Fibroblast of skin of back (primary cell): Measurements from ENCODE around the gene ARHGAP26.

Experiments
- DNase-seq: peaks from one replicate; pipeline ENCODE4 v3.0.0-alpha.2; 2013

The ARHGAP26 gene

GRCh38 chr5:143215690-143216089 is 445.5 kb downstream of the ARHGAP26 start:
- no peak for DNase-seq

DNA sequence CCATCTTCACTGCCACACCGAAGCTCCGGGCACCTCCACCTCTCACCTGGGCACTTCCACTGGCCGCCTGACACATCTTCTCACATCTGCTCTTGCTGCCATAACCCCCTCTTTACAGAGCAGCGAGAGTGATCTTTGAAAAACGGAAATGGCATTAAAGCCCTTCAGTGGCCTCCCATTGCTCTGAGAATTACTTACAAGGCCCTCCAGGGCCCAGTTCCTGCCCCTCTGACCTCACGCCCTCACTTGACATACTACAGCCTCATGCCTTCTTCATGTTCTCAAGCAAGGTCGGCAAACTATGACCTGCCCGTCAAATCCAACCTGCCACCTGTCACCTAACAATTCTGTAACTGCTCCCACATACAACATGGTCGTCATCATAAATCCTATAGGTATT is 446.0 kb downstream of the ARHGAP26 start:
- DNase-seq: no peak

GRCh38 chr5:143217065-143217803 is 447.1 kb downstream of the ARHGAP26 start:
- DNase-seq: peak; percentile 40

DNA sequence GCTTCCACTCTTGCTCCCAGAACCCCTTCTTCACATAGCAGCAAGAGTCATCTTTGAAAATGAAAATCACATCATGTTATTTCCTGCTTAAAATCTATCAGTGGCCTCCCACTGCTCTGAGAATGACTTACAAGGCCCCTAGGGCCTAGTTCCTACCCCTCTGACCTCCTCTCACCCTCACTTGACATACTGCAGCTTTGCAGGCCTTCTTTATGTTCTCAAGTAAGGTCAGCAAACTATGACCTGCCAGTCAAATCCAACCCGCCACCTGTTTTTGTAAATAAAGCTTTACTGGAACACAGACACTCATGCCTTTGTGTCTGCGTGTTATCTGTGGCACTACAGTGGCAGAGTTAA is 447.6 kb downstream of the ARHGAP26 start:
- no peak for DNase-seq

- no peak for DNase-seq
Measured at GRCh38 chr5:143218517-143219170, 448.5 kb downstream of the ARHGAP26 start.

GRCh38 chr5:143219696-143220095 is 449.5 kb downstream of the ARHGAP26 start:
- DNase-seq: no peak

- DNase-seq: no peak
Measured at GRCh38 chr5:143220748-143221251, 450.6 kb downstream of the ARHGAP26 start.

DNA sequence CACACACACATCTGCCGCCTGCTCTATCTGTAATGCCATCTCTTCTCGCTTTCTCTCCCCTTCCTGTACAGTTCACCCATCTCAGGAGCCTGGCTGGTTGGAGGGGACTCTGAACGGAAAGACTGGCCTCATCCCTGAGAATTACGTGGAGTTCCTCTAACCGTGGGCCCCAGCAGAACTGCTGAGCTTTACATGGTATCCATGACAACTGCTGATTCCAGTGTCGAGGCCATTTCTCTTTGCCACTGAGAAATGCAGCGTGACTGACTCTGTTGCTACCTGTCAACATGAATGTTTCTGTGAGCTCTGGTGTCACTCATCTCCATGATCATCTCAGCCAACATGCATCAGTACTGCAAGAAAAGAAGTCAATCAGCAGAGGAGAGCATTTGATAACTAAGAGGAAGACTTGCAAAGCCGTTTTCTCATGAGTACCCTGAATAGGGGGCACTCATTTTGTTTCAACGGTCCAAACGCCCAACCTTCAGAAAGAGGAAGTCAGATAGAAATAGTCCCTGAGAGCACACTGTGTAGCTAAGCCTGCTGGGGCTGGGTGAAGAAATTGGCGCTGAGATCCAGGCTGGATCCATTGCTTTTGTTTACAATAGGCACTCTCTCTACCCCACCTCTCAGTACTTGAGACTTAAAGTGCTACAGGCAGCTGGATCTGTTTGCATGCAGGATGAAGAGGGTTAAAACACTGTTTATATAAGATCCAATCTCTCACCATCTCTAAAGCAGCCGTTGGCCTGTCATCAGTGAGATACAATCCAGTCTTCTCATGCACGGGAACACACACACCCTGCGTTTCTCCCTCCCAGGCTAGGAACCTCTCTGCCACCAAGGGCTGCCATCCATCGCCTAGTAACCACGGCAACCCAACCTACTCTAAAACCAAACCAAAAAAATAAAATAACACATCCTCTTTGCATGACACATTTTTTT is 452.4 kb downstream of the ARHGAP26 start:
- no peak for DNase-seq

DNA sequence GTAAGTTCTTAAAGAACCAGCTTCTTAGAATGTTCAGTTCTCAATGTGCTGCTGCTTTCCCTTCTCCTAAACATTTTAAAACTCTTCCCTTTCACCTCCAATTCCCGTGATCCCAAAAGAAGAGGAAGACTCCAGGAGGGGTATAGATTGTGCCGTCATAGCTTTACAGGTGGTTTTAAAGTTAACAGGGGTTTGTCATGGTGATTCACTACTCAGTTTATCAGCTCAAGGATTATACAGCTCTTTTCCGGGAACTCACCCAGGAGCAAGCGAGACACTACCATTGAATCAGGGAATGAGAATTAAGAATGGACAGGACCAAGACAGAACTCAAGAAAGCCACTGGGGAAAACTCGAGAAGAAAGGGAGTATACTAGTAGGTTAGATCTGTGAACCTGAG is 454.5 kb downstream of the ARHGAP26 start:
- DNase-seq: no peak

DNA sequence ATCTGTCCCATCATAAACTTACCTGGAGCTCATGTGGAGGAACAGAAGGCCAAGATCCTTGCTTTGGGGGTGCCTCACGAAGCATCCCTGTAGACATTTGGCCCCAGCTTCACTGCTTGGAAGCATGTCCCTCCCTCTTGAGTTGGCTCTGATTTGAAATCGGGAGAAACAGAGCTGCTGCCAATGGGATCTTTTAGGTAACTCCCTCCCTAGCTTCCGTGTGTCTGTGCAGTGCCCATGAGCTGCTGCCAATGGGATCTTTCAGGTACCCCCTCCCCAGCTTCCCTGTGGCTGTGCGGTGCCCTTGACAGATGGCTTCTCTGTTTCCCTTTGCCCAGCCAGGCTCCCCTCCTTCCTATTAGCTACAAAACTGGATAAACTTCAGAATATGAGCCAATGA is 455.3 kb downstream of the ARHGAP26 start:
- no peak for DNase-seq

DNA sequence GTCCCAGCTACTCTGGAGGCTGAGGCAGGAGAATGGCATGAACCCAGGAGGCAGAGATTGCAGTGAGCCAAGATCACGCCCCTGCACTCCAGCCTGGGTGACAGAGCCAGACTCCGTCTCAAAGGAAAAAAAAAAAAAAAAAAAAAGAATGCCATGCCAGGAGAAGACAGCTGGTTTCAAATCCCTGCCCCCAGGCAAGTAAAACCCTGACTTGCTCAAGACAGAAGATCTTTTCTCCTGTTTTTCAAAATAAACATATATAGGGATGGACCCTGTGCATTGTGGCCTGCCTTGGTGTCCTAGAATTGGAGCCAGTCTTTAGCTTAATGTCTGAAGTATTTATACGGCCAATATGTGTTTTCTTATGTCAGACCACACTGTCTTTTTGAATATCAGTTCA is 456.2 kb downstream of the ARHGAP26 start:
- no peak for DNase-seq

DNA sequence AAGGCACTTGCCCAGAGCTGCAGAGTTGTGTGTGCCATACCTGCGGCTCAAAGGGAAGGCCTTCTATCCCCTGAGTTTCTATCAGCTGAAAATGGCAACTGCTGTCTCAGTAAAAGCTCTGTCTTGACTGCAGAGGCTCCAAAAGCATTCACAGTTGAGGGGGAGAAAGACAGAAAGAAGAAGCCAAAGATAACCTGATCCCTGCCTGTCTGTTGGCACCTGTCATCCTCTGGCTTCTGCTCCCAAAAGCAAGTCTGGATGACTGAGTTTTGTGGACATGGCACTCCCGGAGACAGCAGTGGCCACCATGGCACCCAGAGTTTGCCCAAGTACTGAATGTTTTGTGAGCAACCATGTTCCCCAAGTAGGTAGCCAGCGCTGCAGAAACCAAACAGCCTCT is 456.7 kb downstream of the ARHGAP26 start:
- DNase-seq: no peak

DNA sequence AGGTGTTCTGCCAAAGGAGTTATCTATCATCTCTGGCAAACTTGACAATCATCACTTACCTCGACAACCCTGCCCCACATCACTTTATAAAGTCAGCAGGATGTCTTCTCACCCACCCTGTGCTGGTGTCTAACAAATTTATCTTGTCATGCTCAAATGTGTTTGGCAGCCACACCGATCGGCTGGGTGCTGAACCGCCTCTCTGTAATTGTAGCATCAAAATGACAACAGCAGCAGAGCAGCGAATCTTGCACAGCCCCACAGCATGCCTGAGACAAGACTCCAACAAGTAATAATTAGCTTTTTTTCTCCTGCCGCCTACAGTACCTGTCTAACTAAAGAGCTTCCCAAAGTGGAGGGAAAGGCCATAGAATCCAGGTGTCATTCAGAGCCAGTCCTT is 457.1 kb downstream of the ARHGAP26 start:
- no peak for DNase-seq

- DNase-seq: no peak
Measured at GRCh38 chr5:143228597-143229293, 458.6 kb downstream of the ARHGAP26 start.

DNA sequence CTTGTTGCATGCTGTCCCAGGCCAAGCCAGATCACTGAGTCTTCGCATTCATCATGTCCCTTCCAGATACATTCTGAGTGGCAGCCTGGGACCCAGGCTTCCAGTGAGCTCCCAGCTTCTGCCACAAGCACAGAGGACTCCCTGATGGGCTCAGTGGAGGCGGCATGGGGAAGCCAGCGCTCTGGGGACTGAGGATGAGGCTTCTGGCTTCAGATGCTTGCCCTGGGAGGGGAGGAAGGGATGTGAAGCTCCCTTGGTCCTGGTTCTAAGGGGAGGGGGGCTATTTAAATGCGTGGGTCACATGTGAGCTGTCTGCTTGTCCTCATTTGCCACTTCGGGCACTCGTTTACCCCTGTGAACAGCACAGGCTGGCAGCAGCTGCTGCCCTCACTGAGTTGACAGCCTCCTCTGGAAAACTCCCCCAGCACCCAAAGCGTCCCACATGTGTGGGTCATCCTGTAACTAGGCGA is 459.3 kb downstream of the ARHGAP26 start:
- no peak for DNase-seq

DNA sequence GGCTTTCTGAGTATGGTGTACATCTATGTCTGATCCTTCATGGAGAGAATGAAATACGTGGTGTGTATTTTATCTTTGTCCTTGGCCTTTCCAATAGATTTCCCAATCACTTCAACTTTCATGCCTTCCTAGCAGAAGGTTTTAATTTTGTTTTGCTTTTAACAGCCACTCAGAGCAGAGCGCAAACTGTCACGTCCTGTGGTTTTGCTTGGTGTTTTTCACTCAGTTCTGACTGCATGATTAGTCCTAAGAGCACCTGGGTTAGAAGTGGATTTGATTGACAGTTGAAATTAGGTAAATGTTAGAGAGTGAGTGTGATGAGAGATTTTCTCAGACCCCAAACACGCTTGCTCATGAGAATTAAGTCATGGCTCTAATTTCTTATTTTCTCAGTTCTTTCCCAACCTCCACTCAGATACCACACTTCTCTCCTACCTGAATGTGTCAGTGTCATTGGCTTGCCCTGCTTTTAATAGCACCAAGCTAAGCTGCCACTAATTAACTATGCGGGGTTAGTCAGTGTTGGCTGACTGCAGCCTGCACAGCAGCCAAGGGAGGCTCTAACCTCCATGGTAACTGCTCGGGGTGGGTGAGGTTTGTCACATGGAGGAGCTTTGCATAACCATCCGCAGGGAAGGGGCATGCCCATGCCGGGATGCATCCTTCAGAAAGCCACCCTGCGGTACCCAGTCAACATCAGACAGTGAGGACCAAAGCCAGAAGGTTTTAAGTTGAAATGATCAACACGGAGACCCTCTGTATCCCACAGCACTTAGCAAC is 459.9 kb downstream of the ARHGAP26 start:
- DNase-seq: no peak

GRCh38 chr5:143230676-143230996 is 460.5 kb downstream of the ARHGAP26 start:
- DNase-seq: no peak

DNA sequence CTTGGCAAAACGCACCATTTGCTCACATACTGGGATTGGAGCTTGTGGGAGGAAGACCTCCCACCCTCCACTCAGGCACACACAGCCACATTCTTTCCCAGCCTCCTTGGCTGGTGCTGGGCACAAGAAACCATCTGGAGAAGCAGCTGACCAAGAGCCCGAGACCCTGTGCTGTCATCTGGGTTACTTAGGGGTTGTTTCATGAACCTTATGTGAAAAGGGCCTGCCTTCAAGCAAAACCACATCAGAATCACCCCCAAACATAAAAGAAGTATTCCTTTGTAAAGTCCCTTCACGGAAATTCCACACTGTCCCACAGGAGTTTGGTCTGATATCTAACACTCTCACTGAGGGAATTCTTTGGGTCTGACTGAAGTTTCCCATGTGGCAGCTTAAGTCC is 461.2 kb downstream of the ARHGAP26 start:
- DNase-seq: no peak

DNA sequence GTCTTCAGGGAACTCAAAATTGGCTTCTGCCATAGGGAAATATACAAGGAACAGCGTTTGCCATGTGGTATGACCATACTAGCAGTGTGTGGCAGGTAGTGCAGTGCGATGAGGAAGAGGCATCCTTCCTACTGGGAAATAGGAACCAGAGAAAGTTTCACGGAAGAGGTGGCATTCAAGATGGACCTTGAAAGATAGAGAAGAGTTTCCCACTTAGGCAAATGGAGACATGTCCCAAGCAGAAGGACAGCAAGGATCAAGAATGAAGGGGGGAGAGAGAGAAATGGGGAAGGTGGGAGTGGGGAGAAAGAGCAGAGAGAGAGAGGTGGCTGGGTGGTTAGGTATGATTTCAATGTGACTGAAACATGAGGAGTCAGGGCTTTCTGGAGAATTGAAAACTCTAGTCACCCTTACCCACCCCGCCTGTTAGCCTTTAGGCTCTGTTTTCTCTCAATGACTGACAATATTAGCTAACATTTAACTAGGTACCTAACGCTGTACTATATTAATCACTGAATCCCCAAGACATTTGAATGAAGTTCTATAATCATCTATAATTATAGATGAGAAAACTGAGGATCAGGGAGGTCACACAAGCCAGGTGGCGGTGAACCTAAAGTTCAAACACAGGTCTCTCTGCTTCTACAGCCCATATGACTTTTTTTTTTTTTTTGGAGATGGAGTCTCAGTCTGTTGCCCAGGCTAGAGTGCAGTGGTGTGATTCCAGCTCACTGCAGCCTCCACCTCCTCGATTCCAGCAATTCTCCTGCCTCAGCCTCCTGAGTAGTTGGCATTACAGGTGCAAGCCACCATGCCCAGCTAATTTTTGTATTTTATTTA is 462.0 kb downstream of the ARHGAP26 start:
- no peak for DNase-seq

DNA sequence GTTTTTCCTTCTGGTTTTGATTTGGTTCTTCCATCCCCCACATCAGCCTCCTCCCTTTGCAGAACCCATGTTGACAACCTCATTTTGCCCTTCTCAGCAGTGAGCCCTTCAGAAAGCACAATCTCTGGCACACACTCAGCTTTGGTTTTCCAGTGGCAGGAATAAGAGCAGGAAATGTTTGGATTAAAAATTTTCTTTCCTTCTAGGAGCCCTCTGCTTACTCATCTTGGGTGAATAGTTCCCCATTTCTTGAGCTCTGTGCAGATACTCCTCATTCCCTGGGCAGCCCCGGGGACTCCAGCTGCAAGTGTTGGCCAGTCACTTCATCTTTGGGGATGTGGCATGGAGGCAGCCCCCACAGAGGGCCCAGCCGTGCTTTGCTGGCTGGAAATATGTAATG is 462.9 kb downstream of the ARHGAP26 start:
- DNase-seq: peak; percentile 73
